ENCODE data around the gene SLC16A2.
A peak's percentile ranks its signal among the peaks of the same experiment; 100 is the strongest.

The SLC16A2 gene

DNA sequence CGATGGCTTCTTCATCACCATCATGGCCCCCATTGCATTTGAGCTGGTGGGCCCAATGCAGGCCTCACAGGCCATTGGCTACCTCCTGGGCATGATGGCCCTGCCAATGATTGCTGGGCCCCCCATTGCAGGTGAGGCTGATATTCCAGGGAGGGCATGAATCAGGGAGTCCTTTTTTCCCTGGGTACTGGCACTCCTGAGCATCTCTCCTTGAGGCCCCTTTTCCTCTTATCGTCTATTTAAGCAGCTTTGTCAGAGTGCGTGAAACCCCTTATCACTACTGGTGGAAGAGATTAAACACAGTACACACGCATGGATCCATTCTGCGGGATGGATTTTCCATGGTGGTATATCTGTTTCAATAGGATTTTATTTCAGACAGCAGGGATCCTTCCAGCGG is 108.0 kb downstream of the SLC16A2 start:
- Histone ChIP-seq H3K4me3 (ENCODE audit: low read length) (no peak overlapping the region), H3K4me1 (ENCODE audit: control insufficient read depth, insufficient read depth, low read length) (no peaks in the 10 kb centered on the region), H3K36me3 (ENCODE audit: control insufficient read depth, insufficient read depth, low read length) (no peaks in the 10 kb centered on the region), H3K9ac (ENCODE audit: low read length) (no peak overlapping the region), H3K27me3 (ENCODE audit: control insufficient read depth, insufficient read depth, low read length) (no peaks in the 10 kb centered on the region), H3K9me3 (ENCODE audit: control insufficient read depth, low read length) (no peaks in the 10 kb centered on the region)

DNA sequence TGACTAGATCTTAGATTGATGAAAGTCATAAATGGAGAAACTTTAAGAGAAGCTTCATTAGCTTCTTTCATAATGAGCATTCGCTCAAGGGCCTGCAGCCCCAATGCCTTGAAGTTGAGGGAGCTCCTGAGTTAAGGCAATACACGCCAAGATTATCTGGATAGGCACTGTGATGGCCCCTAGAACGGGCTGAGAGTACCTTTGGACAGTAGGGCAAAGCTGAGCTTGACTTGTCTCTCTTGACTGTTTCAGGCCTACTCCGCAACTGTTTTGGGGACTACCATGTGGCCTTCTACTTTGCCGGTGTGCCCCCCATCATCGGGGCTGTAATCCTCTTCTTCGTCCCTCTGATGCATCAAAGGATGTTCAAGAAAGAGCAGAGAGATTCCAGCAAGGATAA is 109.8 kb downstream of the SLC16A2 start:
- no peak overlapping the region for H3K9ac ChIP-seq (ENCODE audit: low read length)
- H3K4me1 ChIP-seq (ENCODE audit: control insufficient read depth, insufficient read depth, low read length) = peaks cover 4% of the 10 kb centered on the region
- H3K9me3 ChIP-seq (ENCODE audit: control insufficient read depth, low read length) = no peaks in the 10 kb centered on the region
- H3K4me3 ChIP-seq (ENCODE audit: low read length) = no peak overlapping the region
- no peaks in the 10 kb centered on the region for H3K36me3 ChIP-seq (ENCODE audit: control insufficient read depth, insufficient read depth, low read length)
- H3K27me3 ChIP-seq (ENCODE audit: control insufficient read depth, insufficient read depth, low read length) = no peaks in the 10 kb centered on the region

DNA sequence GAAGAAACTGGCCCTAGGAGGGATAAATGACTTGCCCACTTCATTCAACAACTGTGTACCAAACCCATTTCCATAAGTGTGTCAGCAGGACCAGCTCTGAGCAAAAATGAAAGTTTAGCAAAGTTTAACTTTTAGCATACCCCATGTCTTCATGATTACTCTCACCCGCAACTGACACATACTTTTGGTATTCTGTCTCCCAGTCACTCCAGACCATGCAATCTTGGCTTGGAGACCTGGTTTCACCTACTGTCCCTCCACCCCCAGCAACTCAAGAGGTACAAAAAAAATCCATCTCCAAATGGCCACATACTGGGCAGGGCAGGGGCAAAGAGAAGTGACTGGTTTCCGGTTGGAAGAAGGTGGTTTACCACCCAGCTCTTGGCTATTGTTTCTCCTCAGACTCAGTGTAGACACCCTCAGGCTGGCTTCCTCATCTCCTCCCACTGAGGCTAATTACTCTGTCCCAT is 113.3 kb downstream of the SLC16A2 start:
- H3K9me3 ChIP-seq (ENCODE audit: control insufficient read depth, low read length) = no peaks in the 10 kb centered on the region
- peaks cover 12% of the 10 kb centered on the region for H3K4me1 ChIP-seq (ENCODE audit: control insufficient read depth, insufficient read depth, low read length)
- H3K9ac ChIP-seq (ENCODE audit: low read length) = no peak overlapping the region
- H3K27me3 ChIP-seq (ENCODE audit: control insufficient read depth, insufficient read depth, low read length) = no peaks in the 10 kb centered on the region
- no peak overlapping the region for H3K4me3 ChIP-seq (ENCODE audit: low read length)
- H3K36me3 ChIP-seq (ENCODE audit: control insufficient read depth, insufficient read depth, low read length) = no peaks in the 10 kb centered on the region

DNA sequence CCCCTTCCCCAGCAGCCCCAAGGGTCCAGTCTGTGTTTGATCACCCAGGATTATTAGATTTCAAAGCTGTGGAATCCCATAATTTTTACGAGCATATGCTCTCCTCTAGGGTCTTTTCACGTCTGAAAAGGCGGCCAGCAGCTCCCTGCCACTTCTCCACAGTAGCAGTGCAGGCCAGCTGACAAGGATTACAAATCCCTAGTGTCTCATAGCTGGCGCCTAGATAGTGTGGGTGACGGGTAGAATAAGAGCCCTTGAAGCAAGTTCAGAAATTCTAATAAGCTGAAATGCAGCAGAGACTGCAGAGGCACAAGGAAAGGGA is 113.8 kb downstream of the SLC16A2 start:
- Histone ChIP-seq H3K27me3 (ENCODE audit: control insufficient read depth, insufficient read depth, low read length) (no peaks in the 10 kb centered on the region), H3K4me3 (ENCODE audit: low read length) (peak overlapping the region; percentile 25), H3K4me1 (ENCODE audit: control insufficient read depth, insufficient read depth, low read length) (peaks cover 12% of the 10 kb centered on the region), H3K9ac (ENCODE audit: low read length) (peak overlapping the region; percentile 72), H3K9me3 (ENCODE audit: control insufficient read depth, low read length) (no peaks in the 10 kb centered on the region), H3K36me3 (ENCODE audit: control insufficient read depth, insufficient read depth, low read length) (no peaks in the 10 kb centered on the region)

DNA sequence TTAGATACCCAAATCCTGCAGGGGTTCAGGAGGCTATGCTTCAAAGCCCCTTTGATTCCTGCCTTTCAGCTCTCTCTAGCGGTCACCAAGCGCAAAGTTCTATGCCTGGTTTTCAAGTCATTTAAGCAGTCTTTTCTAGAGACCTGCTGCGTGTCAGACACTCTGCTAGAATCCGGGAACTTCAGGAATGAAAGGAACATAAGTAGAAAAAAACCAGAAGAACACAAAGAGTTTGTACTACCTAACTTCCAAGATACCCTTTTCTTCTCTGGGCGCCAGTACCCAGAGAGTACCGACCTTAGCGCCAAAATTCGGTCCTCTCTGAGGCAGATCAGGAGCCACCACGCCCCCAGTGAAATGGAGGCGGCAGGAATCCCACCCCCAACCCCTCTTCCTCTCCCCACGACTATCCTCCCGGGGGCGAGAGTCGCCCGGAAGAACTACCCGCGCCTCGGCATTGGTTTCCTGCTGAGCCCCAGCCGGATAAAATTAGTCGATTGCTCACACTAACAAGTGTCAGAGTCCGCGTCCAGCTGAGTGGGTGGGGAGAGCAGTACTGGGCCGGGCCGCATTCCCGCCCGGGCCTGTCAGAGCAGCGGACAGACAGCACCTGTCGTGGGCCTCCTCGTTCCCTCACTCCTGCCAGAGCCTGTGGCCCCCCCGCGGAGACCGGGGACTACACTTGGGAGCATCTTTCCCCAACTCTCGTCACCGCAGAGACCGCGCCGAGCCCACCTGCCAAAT is 114.3 kb downstream of the SLC16A2 start:
- H3K36me3 ChIP-seq (ENCODE audit: control insufficient read depth, insufficient read depth, low read length) = no peaks in the 10 kb centered on the region
- H3K4me3 ChIP-seq (ENCODE audit: low read length) = peak overlapping the region; percentile 25
- no peaks in the 10 kb centered on the region for H3K27me3 ChIP-seq (ENCODE audit: control insufficient read depth, insufficient read depth, low read length)
- no peaks in the 10 kb centered on the region for H3K9me3 ChIP-seq (ENCODE audit: control insufficient read depth, low read length)
- H3K4me1 ChIP-seq (ENCODE audit: control insufficient read depth, insufficient read depth, low read length) = peaks cover 15% of the 10 kb centered on the region
- H3K9ac ChIP-seq (ENCODE audit: low read length) = peak overlapping the region; percentile 72

DNA sequence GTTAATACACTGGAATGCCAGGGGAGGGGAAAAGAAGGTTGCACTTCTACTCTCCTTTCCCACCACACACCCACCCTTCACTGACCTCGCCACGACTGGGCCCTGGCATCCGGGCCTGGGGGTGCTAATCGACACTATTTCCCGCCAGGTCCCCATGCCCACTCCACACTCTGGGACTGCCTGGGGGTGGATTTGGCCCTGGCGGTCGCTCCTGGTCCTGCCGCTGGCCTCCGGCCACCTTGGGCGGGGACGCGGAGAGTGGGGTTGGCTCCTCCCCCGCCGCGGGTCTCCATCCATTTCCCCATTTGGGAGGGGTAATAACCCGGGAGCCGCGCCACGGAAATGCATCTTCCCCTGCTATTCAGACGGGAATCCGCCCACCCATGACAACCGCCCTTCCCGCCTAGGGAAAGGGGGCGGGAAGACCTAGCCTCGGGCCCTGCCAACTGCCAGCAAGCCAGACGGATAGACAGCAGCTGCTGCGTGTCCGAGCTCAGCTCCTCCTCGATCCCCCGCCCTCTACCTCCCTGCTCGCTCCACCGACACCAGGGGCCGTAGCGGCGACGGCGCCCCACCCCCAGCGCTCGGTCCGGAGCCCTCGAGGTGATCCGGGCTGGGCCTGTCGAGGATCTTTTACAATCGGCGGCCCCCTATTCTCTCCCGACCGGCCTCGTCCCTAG is 115.0 kb downstream of the SLC16A2 start:
- Histone ChIP-seq H3K9ac (ENCODE audit: low read length) (peak overlapping the region; percentile 72), H3K27me3 (ENCODE audit: control insufficient read depth, insufficient read depth, low read length) (no peaks in the 10 kb centered on the region), H3K4me1 (ENCODE audit: control insufficient read depth, insufficient read depth, low read length) (peaks cover 20% of the 10 kb centered on the region), H3K9me3 (ENCODE audit: control insufficient read depth, low read length) (no peaks in the 10 kb centered on the region), H3K36me3 (ENCODE audit: control insufficient read depth, insufficient read depth, low read length) (no peaks in the 10 kb centered on the region), H3K4me3 (ENCODE audit: low read length) (peak overlapping the region; percentile 25)

DNA sequence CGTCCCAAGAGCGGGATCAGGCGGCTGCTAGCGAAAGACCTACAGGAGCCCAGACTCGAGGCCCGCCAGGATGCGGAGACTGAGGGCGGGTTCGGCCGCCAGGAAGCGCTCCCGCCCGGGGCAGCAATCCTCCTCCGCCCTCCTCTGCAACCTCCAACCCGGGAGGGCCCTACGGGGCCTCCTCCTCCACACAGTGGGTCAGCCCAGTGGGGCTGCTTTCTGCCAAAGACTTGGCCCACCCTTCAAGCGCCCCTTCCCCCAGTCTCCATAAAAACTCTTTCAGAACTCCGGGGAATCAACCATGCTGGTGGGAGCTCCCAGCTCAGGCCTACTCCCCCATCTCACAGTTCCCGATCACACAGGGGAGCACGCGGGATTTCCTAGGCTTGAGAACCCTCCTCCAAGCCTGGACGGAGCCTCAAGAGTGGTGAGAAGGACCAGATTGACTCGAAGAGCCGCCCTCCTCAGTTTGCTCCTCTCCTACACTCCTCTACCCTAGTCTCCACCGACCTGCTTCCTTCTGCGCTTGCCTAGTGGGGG is 115.6 kb downstream of the SLC16A2 start:
- H3K36me3 ChIP-seq (ENCODE audit: control insufficient read depth, insufficient read depth, low read length) = no peaks in the 10 kb centered on the region
- no peak overlapping the region for H3K4me3 ChIP-seq (ENCODE audit: low read length)
- H3K9me3 ChIP-seq (ENCODE audit: control insufficient read depth, low read length) = no peaks in the 10 kb centered on the region
- peak overlapping the region; percentile 72 for H3K9ac ChIP-seq (ENCODE audit: low read length)
- H3K27me3 ChIP-seq (ENCODE audit: control insufficient read depth, insufficient read depth, low read length) = no peaks in the 10 kb centered on the region
- peaks cover 20% of the 10 kb centered on the region for H3K4me1 ChIP-seq (ENCODE audit: control insufficient read depth, insufficient read depth, low read length)

DNA sequence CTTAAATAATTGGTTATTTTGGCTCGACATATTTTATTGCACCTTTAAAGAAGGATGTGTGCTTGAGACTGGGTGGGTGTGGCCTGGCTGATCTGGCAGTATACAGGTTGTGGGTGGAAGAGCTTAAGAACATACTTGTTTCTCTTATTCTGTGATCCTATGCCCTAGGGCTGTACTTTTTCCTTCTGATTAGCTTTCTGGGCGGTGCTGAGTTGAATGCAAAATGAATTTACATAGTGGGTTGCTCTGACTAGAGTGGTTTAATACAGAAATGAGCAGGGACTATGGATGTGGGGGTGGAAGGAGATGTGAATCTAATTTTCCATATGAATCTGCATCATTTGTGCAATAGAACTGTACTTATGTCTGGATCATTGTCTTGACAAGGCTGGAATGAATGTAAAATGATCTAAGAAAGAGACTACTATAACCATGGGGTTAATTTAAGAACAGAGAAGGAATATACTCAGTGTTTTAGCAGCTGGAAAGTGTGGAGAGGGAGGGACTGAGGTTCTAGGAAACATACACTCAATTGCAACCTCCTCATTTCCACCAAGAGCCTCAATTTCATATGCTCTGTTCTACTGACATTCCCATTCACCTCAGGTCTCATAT is 119.4 kb downstream of the SLC16A2 start:
- Histone ChIP-seq H3K4me1 (ENCODE audit: control insufficient read depth, insufficient read depth, low read length) (peaks cover 16% of the 10 kb centered on the region), H3K27me3 (ENCODE audit: control insufficient read depth, insufficient read depth, low read length) (no peaks in the 10 kb centered on the region), H3K9me3 (ENCODE audit: control insufficient read depth, low read length) (no peaks in the 10 kb centered on the region)

DNA sequence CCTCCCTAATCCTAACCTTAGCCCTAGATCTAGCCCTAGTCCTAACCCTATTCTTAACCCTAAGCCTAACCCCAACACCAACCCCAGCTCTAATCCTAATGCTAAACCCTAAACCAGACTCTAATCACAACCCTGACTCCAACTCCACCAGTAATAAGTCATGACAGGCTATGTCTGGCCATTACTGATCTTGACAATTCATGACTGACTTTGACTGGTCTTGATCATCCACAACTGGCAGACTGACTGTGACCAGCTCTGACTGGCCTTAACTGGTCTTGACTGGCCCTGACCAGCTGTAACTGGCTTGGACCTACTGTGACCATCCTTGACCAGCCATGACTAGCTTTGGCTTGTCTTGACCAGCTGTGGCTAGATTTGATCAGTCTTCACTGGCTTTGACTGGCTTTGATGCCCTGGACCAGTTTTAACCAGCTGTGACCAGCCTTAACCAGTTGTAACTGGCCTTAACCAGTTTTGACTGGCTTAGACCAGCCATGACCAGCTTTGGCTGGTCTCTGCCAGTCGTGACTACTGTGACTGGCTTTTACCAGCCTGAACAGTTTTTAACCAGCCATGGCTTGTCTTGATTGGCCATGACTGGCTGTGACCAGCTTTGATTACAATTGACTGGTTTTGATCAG is 124.7 kb downstream of the SLC16A2 start:
- no peaks in the 10 kb centered on the region for H3K36me3 ChIP-seq (ENCODE audit: control insufficient read depth, insufficient read depth, low read length)
- no peaks in the 10 kb centered on the region for H3K9me3 ChIP-seq (ENCODE audit: control insufficient read depth, low read length)
- peaks cover 1% of the 10 kb centered on the region for H3K4me1 ChIP-seq (ENCODE audit: control insufficient read depth, insufficient read depth, low read length)
- H3K27me3 ChIP-seq (ENCODE audit: control insufficient read depth, insufficient read depth, low read length) = no peaks in the 10 kb centered on the region
- no peak overlapping the region for H3K4me3 ChIP-seq (ENCODE audit: low read length)
- H3K9ac ChIP-seq (ENCODE audit: low read length) = no peak overlapping the region

More for the DNA sequence above, 119.4 kb downstream of the SLC16A2 start:
- Histone ChIP-seq H3K36me3 (ENCODE audit: control insufficient read depth, insufficient read depth, low read length) (no peaks in the 10 kb centered on the region), H3K9ac (ENCODE audit: low read length) (no peak overlapping the region), H3K4me3 (ENCODE audit: low read length) (no peak overlapping the region)

DNA sequence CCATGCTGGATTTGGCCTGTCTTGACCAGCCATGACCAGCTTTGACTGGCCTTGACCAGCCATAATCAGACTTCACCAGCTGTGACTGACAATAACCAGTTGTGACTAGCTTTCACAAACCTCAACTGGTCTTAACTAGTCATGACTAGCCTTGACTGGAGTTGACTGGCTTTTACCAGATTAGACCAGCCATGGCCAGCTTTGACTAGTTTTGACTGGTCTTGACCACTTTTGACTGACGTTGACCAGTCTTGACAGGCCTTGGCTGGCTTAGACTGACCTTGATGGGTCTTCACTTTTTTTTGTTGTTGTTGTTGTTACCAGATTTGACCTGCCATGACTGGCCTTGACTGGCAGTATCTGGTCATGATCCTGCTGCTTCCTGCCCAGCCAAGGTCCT is 125.7 kb downstream of the SLC16A2 start:
- Histone ChIP-seq H3K4me3 (ENCODE audit: low read length) (no peak overlapping the region), H3K9me3 (ENCODE audit: control insufficient read depth, low read length) (no peaks in the 10 kb centered on the region), H3K36me3 (ENCODE audit: control insufficient read depth, insufficient read depth, low read length) (no peaks in the 10 kb centered on the region), H3K27me3 (ENCODE audit: control insufficient read depth, insufficient read depth, low read length) (no peaks in the 10 kb centered on the region), H3K4me1 (ENCODE audit: control insufficient read depth, insufficient read depth, low read length) (no peaks in the 10 kb centered on the region), H3K9ac (ENCODE audit: low read length) (no peak overlapping the region)

DNA sequence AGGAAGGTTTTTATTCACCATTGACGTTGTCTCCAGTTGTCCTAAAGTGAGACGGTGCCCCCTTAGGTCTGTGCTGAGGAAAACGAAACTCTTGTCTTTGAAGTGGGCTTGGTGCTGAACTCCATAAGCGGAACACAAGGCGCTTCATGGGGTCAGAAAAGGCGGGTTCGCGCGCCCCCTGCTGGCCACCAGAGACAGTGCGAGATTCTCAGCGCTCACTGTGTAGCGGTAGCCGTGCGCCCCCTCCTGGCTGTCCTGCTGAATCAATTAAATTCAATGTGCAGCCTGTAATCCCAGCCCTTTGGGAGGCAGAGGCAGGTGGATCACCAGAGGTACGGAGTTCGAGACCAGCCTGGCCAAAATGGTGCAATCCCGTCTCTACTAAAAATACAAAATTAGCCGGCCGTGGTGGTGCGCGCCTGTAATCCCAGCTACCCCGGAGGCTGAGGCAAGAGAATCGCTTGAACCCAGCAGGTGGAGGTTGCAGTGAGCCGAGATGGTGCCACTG is 129.1 kb downstream of the SLC16A2 start:
- no peaks in the 10 kb centered on the region for H3K36me3 ChIP-seq (ENCODE audit: control insufficient read depth, insufficient read depth, low read length)
- no peaks in the 10 kb centered on the region for H3K4me1 ChIP-seq (ENCODE audit: control insufficient read depth, insufficient read depth, low read length)
- H3K9me3 ChIP-seq (ENCODE audit: control insufficient read depth, low read length) = no peaks in the 10 kb centered on the region
- no peak overlapping the region for H3K9ac ChIP-seq (ENCODE audit: low read length)
- H3K4me3 ChIP-seq (ENCODE audit: low read length) = no peak overlapping the region
- no peaks in the 10 kb centered on the region for H3K27me3 ChIP-seq (ENCODE audit: control insufficient read depth, insufficient read depth, low read length)

All from mucosa of stomach (tissue), 1 donor.